Lower leg skin (tissue), 4 donors: ENCODE results near the gene TNKS1BP1. TPM values are rescaled to one million over a fixed set of nuclear protein-coding genes. Genes with fewer than 3 reads are reported as not detected.

Experiments
- DNase-seq, 2 donors: peaks; one replicate each; pipeline ENCODE4 v3.0.0-alpha.2; 2019; ENCODE audit warnings: low spot score in 2 of 2
- H3K4me3 ChIP-seq: fragments of 200-600 bp; sonication (generic); 2 replicates; pipeline ENCODE4 v1.5.1; 2017; ENCODE audit warnings: mild to moderate bottlenecking, low read depth; ENCODE audit not compliant: poor library complexity, severe bottlenecking
- POLR2A ChIP-seq, 2 donors: fragments of 450-650 bp; IDR thresholded peaks; one replicate each; pipeline ENCODE4 v1.6.1; 2016 to 2017; ENCODE audit warnings: antibody characterized with exemption in 2 of 2, mild to moderate bottlenecking in 1 of 2, moderate library complexity in 1 of 2
- WGBS, 2 donors: methylation state at CpG; one replicate each; pipeline ENCODE4 v1.1.5; 2018; 5-methylcytosine and 5-hydroxymethylcytosine counted together
- intact Hi-C: fragments of 100-400 bp; cut with DNase I; formaldehyde crosslinking; loops from one replicate; pipeline ENCODE4 v1.15.0; 2023; ENCODE audit warnings: low total_unique reads
- total RNA-seq, 4 donors: library from RNA; depleted of rRNA; stranded (reverse); fragments of >200 nt; gene quantifications; one replicate each; pipeline ENCODE4 v1.1.0, GENCODE V29; 2016
- TF ChIP-seq, protein P1 (sequence below), 3 donors: fragments of 450-650 bp; IDR thresholded peaks; one replicate each; pipeline ENCODE4 v1.5.1; 2016; ENCODE audit warnings: antibody characterized with exemption in 3 of 3, mild to moderate bottlenecking in 3 of 3, moderate library complexity in 2 of 3

TNKS1BP1 gene
- total RNA-seq, 4 donors from 2014 or later = 219 to 273 (median 230) TPM

DNA sequence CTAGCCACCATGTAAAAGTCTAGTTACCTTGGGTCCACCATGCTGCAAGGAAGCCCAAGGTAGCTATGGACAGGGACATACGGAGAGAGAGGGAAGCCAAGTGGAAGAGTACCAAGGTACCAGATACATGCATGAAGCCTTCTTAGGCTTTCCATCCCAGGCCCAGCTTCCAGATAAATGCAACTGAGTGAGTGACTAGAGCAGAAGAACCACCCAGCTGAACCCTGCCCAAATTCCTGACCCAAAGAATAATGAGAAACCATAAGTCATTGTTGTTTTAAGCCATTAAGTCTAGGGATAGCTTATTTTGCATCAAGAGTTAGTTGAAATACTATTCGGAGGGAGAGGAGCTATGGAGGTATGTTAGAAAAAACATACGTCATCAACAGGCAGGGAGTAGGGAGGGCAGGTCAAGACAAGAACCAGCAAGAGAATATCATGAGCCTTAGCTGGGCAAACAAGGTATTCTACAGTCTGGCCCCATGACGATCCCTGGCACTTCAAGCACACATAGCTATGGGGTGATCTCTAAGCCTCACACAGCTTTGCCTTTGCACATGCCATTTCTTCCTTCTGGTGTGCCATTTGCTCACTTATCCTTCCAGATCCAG is 51.2 kb downstream of the TNKS1BP1 start:
- H3K4me3 ChIP-seq = no peak overlapping the region
- intact Hi-C loops = no loop called here
- no peak for TF ChIP-seq POLR2A (IDR thresholded peaks at IDR 0.05)
- TF ChIP-seq, protein P1, sequence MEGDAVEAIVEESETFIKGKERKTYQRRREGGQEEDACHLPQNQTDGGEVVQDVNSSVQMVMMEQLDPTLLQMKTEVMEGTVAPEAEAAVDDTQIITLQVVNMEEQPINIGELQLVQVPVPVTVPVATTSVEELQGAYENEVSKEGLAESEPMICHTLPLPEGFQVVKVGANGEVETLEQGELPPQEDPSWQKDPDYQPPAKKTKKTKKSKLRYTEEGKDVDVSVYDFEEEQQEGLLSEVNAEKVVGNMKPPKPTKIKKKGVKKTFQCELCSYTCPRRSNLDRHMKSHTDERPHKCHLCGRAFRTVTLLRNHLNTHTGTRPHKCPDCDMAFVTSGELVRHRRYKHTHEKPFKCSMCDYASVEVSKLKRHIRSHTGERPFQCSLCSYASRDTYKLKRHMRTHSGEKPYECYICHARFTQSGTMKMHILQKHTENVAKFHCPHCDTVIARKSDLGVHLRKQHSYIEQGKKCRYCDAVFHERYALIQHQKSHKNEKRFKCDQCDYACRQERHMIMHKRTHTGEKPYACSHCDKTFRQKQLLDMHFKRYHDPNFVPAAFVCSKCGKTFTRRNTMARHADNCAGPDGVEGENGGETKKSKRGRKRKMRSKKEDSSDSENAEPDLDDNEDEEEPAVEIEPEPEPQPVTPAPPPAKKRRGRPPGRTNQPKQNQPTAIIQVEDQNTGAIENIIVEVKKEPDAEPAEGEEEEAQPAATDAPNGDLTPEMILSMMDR (IDR thresholded peaks at IDR 0.05) = no peak
- peak in 1 of 2 donors; percentile 8 for DNase-seq
- 75 to 79% methylated on average over 4 of the region's 4 CpGs for WGBS, 2 donors

DNA sequence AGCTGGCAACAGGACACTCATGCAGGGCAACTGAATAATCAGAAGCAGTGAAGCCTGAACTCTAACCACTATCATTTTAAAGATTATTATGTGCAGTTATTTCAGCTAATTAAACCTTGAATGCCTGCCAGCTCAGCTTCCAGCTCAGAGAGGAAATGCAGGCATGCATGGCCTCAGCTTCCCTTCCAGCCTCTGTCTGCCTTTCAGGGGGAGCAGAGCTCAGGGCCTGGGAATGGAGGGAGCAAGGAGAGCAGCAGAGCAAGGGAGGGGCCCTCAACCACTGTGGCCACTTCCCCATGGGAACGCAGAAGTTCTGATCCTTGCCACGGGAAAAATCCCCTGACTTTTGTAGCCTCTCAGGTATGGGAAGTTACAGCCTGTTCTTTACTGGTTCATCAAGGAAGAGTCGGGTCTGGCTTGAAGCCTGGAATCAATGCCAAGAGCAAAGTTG is 55.2 kb downstream of the TNKS1BP1 start:
- peak in 1 of 2 donors; percentile 77 for DNase-seq
- TF ChIP-seq, protein P1 (IDR thresholded peaks at IDR 0.05) = no peak
- TF ChIP-seq POLR2A (IDR thresholded peaks at IDR 0.05) = no peak
- 4 to 20% methylated on average over 3 of the region's 3 CpGs for WGBS, 2 donors

DNA sequence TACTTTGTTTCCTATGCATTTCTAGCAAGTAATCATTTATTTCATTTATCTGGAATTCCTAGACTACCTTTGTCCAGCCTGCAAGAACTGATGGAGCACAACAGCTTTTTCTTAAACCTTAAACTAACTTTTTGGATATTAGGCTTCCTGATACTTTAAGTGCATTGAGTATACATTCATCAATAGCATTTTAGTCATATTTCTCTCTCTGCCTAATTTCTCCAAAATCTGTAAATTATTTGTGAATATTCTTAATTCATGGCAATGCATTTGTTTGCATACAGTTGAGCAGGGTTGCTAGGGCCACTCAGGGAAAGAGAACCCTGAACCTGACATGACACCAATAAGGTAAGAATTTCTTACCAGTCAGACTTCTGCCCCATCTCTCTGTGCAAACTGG is 58.6 kb downstream of the TNKS1BP1 start:
- H3K4me3 ChIP-seq = no peak overlapping the region
- DNase-seq = no peak
- intact Hi-C loops = no loop called here
- TF ChIP-seq, protein P1 (IDR thresholded peaks at IDR 0.05) = no peak
- TF ChIP-seq POLR2A (IDR thresholded peaks at IDR 0.05) = no peak

More for the DNA sequence above, 55.2 kb downstream of the TNKS1BP1 start:
- H3K4me3 ChIP-seq = no peak overlapping the region
- intact Hi-C loops = no loop called here

- no peak for TF ChIP-seq POLR2A (IDR thresholded peaks at IDR 0.05)
- TF ChIP-seq, protein P1 (IDR thresholded peaks at IDR 0.05) = no peak
- WGBS, 2 donors = 83 to 89% methylated on average over 7 of the region's 7 CpGs
- intact Hi-C loops = no loop called here
- no peak for DNase-seq
- no peak overlapping the region for H3K4me3 ChIP-seq
Observed at GRCh38 chr11:57263351-57263750, 61.4 kb downstream of the TNKS1BP1 start.

- no peak overlapping the region for H3K4me3 ChIP-seq
- TF ChIP-seq POLR2A (IDR thresholded peaks at IDR 0.05) = no peak
- TF ChIP-seq, protein P1 (IDR thresholded peaks at IDR 0.05) = no peak
- DNase-seq = no peak
- WGBS, 2 donors = 70 to 71% methylated on average over 4 of the region's 4 CpGs
- intact Hi-C loops = no loop called here
Observed at GRCh38 chr11:57262157-57262556, 62.6 kb downstream of the TNKS1BP1 start.
